ENCODE data around the gene S100A8.
"Not testable (repeated sequence)": the region's sequence is repeated elsewhere in the genome, so short reads cannot be mapped to it uniquely, and the experiment has no call there.

S100A8 gene

GRCh38 chr1:153355445-153356071, 35.3 kb downstream of the S100A8 start:
- peaks cover 22% of the 10 kb centered on the region for H3K4me1 Mint-ChIP-seq (ENCODE audit: low read depth)
- no peak overlapping the region for H3K27ac Mint-ChIP-seq
- peaks cover 3% of the 10 kb centered on the region for H3K27me3 Mint-ChIP-seq (ENCODE audit: low read depth)
- no peak overlapping the region for H3K4me3 Mint-ChIP-seq
- no peaks in the 10 kb centered on the region for H3K9me3 Mint-ChIP-seq
- H3K36me3 Mint-ChIP-seq (ENCODE audit: low read depth), result no peaks in the 10 kb centered on the region

GRCh38 chr1:153354515-153355193, 36.2 kb downstream of the S100A8 start:
- Mint-ChIP-seq H3K36me3 (ENCODE audit: low read depth) (no peaks in the 10 kb centered on the region), H3K4me1 (ENCODE audit: low read depth) (peaks cover 20% of the 10 kb centered on the region), H3K27me3 (ENCODE audit: low read depth) (peaks cover 8% of the 10 kb centered on the region)

GRCh38 chr1:153353226-153353947, 37.5 kb downstream of the S100A8 start:
- Mint-ChIP-seq H3K4me1 (ENCODE audit: low read depth) (peaks cover 20% of the 10 kb centered on the region), H3K27ac (no peak overlapping the region), H3K36me3 (ENCODE audit: low read depth) (no peaks in the 10 kb centered on the region), H3K9me3 (no peaks in the 10 kb centered on the region), H3K4me3 (no peak overlapping the region), H3K27me3 (ENCODE audit: low read depth) (peaks cover 16% of the 10 kb centered on the region)

More at GRCh38 chr1:153354515-153355193, 36.2 kb downstream of the S100A8 start:
- no peaks in the 10 kb centered on the region for H3K9me3 Mint-ChIP-seq
- H3K4me3 Mint-ChIP-seq, result no peak overlapping the region
- H3K27ac Mint-ChIP-seq, result no peak overlapping the region

- no peaks in the 10 kb centered on the region for H3K36me3 Mint-ChIP-seq (ENCODE audit: low read depth)
- no peak overlapping the region for H3K4me3 Mint-ChIP-seq
- no peaks in the 10 kb centered on the region for H3K9me3 Mint-ChIP-seq
- no peak overlapping the region for H3K27ac Mint-ChIP-seq
- H3K4me1 Mint-ChIP-seq (ENCODE audit: low read depth), result peaks cover 15% of the 10 kb centered on the region
- H3K27me3 Mint-ChIP-seq (ENCODE audit: low read depth), result peaks cover 19% of the 10 kb centered on the region
Measured at GRCh38 chr1:153352523-153352922, 38.4 kb downstream of the S100A8 start.

GRCh38 chr1:153350321-153350957, 40.4 kb downstream of the S100A8 start:
- H3K36me3 Mint-ChIP-seq (ENCODE audit: low read depth), result no peaks in the 10 kb centered on the region

GRCh38 chr1:153349363-153350320, 41.2 kb downstream of the S100A8 start:
- no peak overlapping the region for H3K27ac Mint-ChIP-seq
- H3K36me3 Mint-ChIP-seq (ENCODE audit: low read depth), result no peaks in the 10 kb centered on the region
- peaks cover 18% of the 10 kb centered on the region for H3K4me1 Mint-ChIP-seq (ENCODE audit: low read depth)
- H3K4me3 Mint-ChIP-seq, result no peak overlapping the region
- H3K27me3 Mint-ChIP-seq (ENCODE audit: low read depth), result peaks cover 25% of the 10 kb centered on the region
- no peaks in the 10 kb centered on the region for H3K9me3 Mint-ChIP-seq

More at GRCh38 chr1:153350321-153350957, 40.4 kb downstream of the S100A8 start:
- H3K27ac Mint-ChIP-seq, result no peak overlapping the region
- H3K9me3 Mint-ChIP-seq, result no peaks in the 10 kb centered on the region
- no peak overlapping the region for H3K4me3 Mint-ChIP-seq
- peaks cover 25% of the 10 kb centered on the region for H3K27me3 Mint-ChIP-seq (ENCODE audit: low read depth)
- peaks cover 14% of the 10 kb centered on the region for H3K4me1 Mint-ChIP-seq (ENCODE audit: low read depth)

- Mint-ChIP-seq H3K27ac (no peak within 1 kb of the TSS), H3K9me3 (no peaks in the 10 kb centered on the region), H3K4me1 (ENCODE audit: low read depth) (peaks cover 27% of the 10 kb centered on the region), H3K27me3 (ENCODE audit: low read depth) (peaks cover 25% of the 10 kb centered on the region), H3K4me3 (no peak within 1 kb of the TSS), H3K36me3 (ENCODE audit: low read depth) (no peaks in the 10 kb centered on the region)
Measured at GRCh38 chr1:153348511-153349362, 42.1 kb downstream of the S100A8 start, which contains the start of gene PGLYRP4. PGLYRP4 (minus strand) TSS chr1:153348841; CDS start chr1:153347932, 909 bp downstream.

GRCh38 chr1:153347856-153348255, 43.0 kb downstream of the S100A8 start:
- H3K4me3 Mint-ChIP-seq, result no peak overlapping the region
- H3K4me1 Mint-ChIP-seq (ENCODE audit: low read depth), result peaks cover 34% of the 10 kb centered on the region
- H3K27me3 Mint-ChIP-seq (ENCODE audit: low read depth), result peaks cover 25% of the 10 kb centered on the region
- H3K9me3 Mint-ChIP-seq, result no peaks in the 10 kb centered on the region
- H3K36me3 Mint-ChIP-seq (ENCODE audit: low read depth), result no peaks in the 10 kb centered on the region
- no peak overlapping the region for H3K27ac Mint-ChIP-seq

- H3K9me3 Mint-ChIP-seq; H3K36me3 Mint-ChIP-seq (ENCODE audit: low read depth); H3K27ac Mint-ChIP-seq; H3K4me3 Mint-ChIP-seq: not testable (repeated sequence)
- H3K27me3 Mint-ChIP-seq (ENCODE audit: low read depth), result peaks cover 31% of the 10 kb centered on the region
- peaks cover 40% of the 10 kb centered on the region for H3K4me1 Mint-ChIP-seq (ENCODE audit: low read depth)
Measured at GRCh38 chr1:153347049-153347448, 43.8 kb downstream of the S100A8 start.

GRCh38 chr1:153346077-153346723, 44.7 kb downstream of the S100A8 start:
- H3K27me3 Mint-ChIP-seq (ENCODE audit: low read depth), result peaks cover 31% of the 10 kb centered on the region
- H3K4me1 Mint-ChIP-seq (ENCODE audit: low read depth), result peaks cover 40% of the 10 kb centered on the region
- no peaks in the 10 kb centered on the region for H3K9me3 Mint-ChIP-seq
- no peaks in the 10 kb centered on the region for H3K36me3 Mint-ChIP-seq (ENCODE audit: low read depth)
- peak overlapping the region; percentile 53 for H3K4me3 Mint-ChIP-seq
- no peak overlapping the region for H3K27ac Mint-ChIP-seq

GRCh38 chr1:153345187-153346076, 45.4 kb downstream of the S100A8 start:
- Mint-ChIP-seq H3K27me3 (ENCODE audit: low read depth) (peaks cover 33% of the 10 kb centered on the region), H3K4me1 (ENCODE audit: low read depth) (peaks cover 43% of the 10 kb centered on the region), H3K4me3 (peak overlapping the region; percentile 53), H3K9me3 (no peaks in the 10 kb centered on the region), H3K27ac (peak overlapping the region; percentile 71), H3K36me3 (ENCODE audit: low read depth) (no peaks in the 10 kb centered on the region)

GRCh38 chr1:153344718-153345025, 46.2 kb downstream of the S100A8 start:
- peak overlapping the region; percentile 31 for H3K27ac Mint-ChIP-seq
- H3K4me1 Mint-ChIP-seq (ENCODE audit: low read depth), result peaks cover 49% of the 10 kb centered on the region
- H3K36me3 Mint-ChIP-seq (ENCODE audit: low read depth), result no peaks in the 10 kb centered on the region
- H3K27me3 Mint-ChIP-seq (ENCODE audit: low read depth), result peaks cover 28% of the 10 kb centered on the region
- peak overlapping the region; percentile 23 for H3K4me3 Mint-ChIP-seq
- H3K9me3 Mint-ChIP-seq, result no peaks in the 10 kb centered on the region
